Breast epithelium (tissue), 4 donors: ENCODE data around the gene GALNT2. TPM values are rescaled to one million over a fixed set of nuclear protein-coding genes. Genes with fewer than 3 reads are reported as not detected.

Experiments
- DNase-seq, 2 donors: peaks; one replicate each; pipeline ENCODE4 v3.0.0-alpha.2; 2019; ENCODE audit warnings: low spot score in 2 of 2
- H3K27ac ChIP-seq, 2 donors: fragments of 200-600 bp; sonication (generic) in 1 of 2; one replicate each; pipeline ENCODE4 v1.5.1; 2016 to 2019; ENCODE audit warnings: mild to moderate bottlenecking in 1 of 2
- H3K27me3 ChIP-seq, 2 donors: fragments of 200-600 bp; sonication (generic) in 1 of 2; one replicate each; pipeline versions ENCODE4 v1.5.1 to v1.6.0; 2017 to 2019; ENCODE audit warnings: control low read depth in 1 of 2, mild to moderate bottlenecking in 1 of 2
- H3K36me3 ChIP-seq: fragments of 200-600 bp; one replicate; pipeline ENCODE4 v1.5.1; 2019
- H3K4me1 ChIP-seq, 2 donors: fragments of 200-600 bp; sonication (generic); one replicate each; pipeline ENCODE4 v1.5.1; 2016 to 2019; ENCODE audit warnings: control low read depth in 1 of 2
- H3K4me3 ChIP-seq, 3 donors: fragments of 200-600 bp; sonication (generic); 1 replicate in 2 of 3; 2 replicates in 1 of 3; pipeline ENCODE4 v1.5.1; 2016 to 2019; ENCODE audit warnings: mild to moderate bottlenecking in 3 of 3, moderate library complexity in 2 of 3
- H3K9me3 ChIP-seq, 2 donors: fragments of 200-600 bp; sonication (generic) in 1 of 2; one replicate each; pipeline ENCODE4 v1.5.1; 2016 to 2019; ENCODE audit warnings: control low read depth in 1 of 2
- CTCF ChIP-seq, 3 donors: fragments of 450-650 bp; IDR thresholded peaks; one replicate each; pipeline ENCODE4 v1.5.1; 2016 to 2017; ENCODE audit warnings: antibody characterized with exemption in 3 of 3, mild to moderate bottlenecking in 3 of 3, moderate library complexity in 3 of 3
- POLR2A ChIP-seq: fragments of 450-650 bp; IDR thresholded peaks from one replicate; pipeline ENCODE4 v1.6.1; 2016; ENCODE audit warnings: antibody characterized with exemption, mild to moderate bottlenecking, moderate library complexity
- POLR2AphosphoS5 ChIP-seq, 3 donors: sonication (generic); formaldehyde crosslinking; IDR thresholded peaks; one replicate each; pipeline ENCODE4 v1.6.1; 2017; ENCODE audit warnings: antibody characterized with exemption in 3 of 3
- intact Hi-C: fragments of 100-400 bp; cut with DNase I; formaldehyde crosslinking; loops from one replicate; pipeline ENCODE4 v1.15.1; 2023; ENCODE audit warnings: low total_unique reads
- total RNA-seq, 3 donors: library from RNA; depleted of rRNA; stranded (reverse); fragments of >200 nt; gene quantifications; one replicate each; pipeline ENCODE4 v1.1.0, GENCODE V29; 2016

The GALNT2 gene
- total RNA-seq, 3 donors from 2014 or later: 27.4 to 53.0 (median 42.6) TPM

- Histone ChIP-seq H3K4me3 (no peak overlapping the region), H3K27me3 (peaks cover 0 to 6% of the 10 kb centered on the region in 2 donors), H3K36me3 (no peaks in the 10 kb centered on the region), H3K4me1 (no peaks in the 10 kb centered on the region), H3K9me3 (no peaks in the 10 kb centered on the region), H3K27ac (no peak overlapping the region)
- no peak for DNase-seq
- intact Hi-C loops: loop anchor here (10.0 kb wide), 1 partner anchor 649 kb away; no protein-coding TSS in a partner anchor
- TF ChIP-seq CTCF (IDR thresholded peaks at IDR 0.05) (no peak), POLR2AphosphoS5 (IDR thresholded peaks at IDR 0.05) (no peak), POLR2A (no peak)
Observed at GRCh38 chr1:230314142-230314470, 247.1 kb downstream of the GALNT2 start.

GRCh38 chr1:230315099-230315498, 248.1 kb downstream of the GALNT2 start:
- Histone ChIP-seq H3K36me3 (no peaks in the 10 kb centered on the region), H3K27me3 (peaks cover 0 to 6% of the 10 kb centered on the region in 2 donors), H3K9me3 (no peaks in the 10 kb centered on the region), H3K4me3 (no peak overlapping the region), H3K27ac (no peak overlapping the region), H3K4me1 (no peaks in the 10 kb centered on the region)
- intact Hi-C loops: loop anchor here (10.0 kb wide), 1 partner anchor 650 kb away; no protein-coding TSS in a partner anchor
- TF ChIP-seq CTCF (IDR thresholded peaks at IDR 0.05) (no peak), POLR2A (no peak), POLR2AphosphoS5 (IDR thresholded peaks at IDR 0.05) (no peak)
- DNase-seq: no peak

GRCh38 chr1:230316864-230317745, 250.1 kb downstream of the GALNT2 start:
- peaks cover 0 to 6% of the 10 kb centered on the region in 2 donors for H3K27me3 ChIP-seq
- peak in 1 of 2 donors; percentile 37 for DNase-seq
- intact Hi-C loops: loop anchor here (10.0 kb wide), 1 partner anchor 652 kb away; no protein-coding TSS in a partner anchor

GRCh38 chr1:230317823-230318819, 251.1 kb downstream of the GALNT2 start:
- H3K4me1 ChIP-seq: no peaks in the 10 kb centered on the region
- peak in 1 of 2 donors; percentile 36 for DNase-seq
- peaks cover 0 to 6% of the 10 kb centered on the region in 2 donors for H3K27me3 ChIP-seq
- no peaks in the 10 kb centered on the region for H3K36me3 ChIP-seq
- intact Hi-C loops: loop anchor here (10.0 kb wide), 1 partner anchor 653 kb away; no protein-coding TSS in a partner anchor
- H3K27ac ChIP-seq: no peak overlapping the region
- H3K4me3 ChIP-seq: no peak overlapping the region
- no peaks in the 10 kb centered on the region for H3K9me3 ChIP-seq
- TF ChIP-seq CTCF (IDR thresholded peaks at IDR 0.05) (no peak), POLR2A (no peak)

More at GRCh38 chr1:230316864-230317745, 250.1 kb downstream of the GALNT2 start:
- Histone ChIP-seq H3K4me3 (no peak overlapping the region), H3K4me1 (no peaks in the 10 kb centered on the region), H3K9me3 (no peaks in the 10 kb centered on the region), H3K27ac (no peak overlapping the region), H3K36me3 (no peaks in the 10 kb centered on the region)
- TF ChIP-seq CTCF (IDR thresholded peaks at IDR 0.05) (no peak), POLR2AphosphoS5 (IDR thresholded peaks at IDR 0.05) (no peak), POLR2A (no peak)
